Measurements from ENCODE around the gene UNG.

The UNG gene

GRCh38 chr12:109156036-109156435 lies 58.6 kb downstream of the UNG start:
- H3K79me2 ChIP-seq (ENCODE audit: insufficient read depth, low read length), result no peaks in the 10 kb centered on the region
- no peak overlapping the region for H2AFZ ChIP-seq (ENCODE audit: low read depth, low read length)
- peaks cover 16% of the 10 kb centered on the region for H3K27me3 ChIP-seq (ENCODE audit: insufficient read depth, low read length, poor library complexity)
- H3K4me2 ChIP-seq (ENCODE audit: insufficient read depth, low read length), result no peak overlapping the region
- no peak for ATAC-seq (ENCODE audit: insufficient read depth, low read depth)
- H3K4me3 ChIP-seq (ENCODE audit: low read depth in 1 of 2, low read length in 2 of 2), result no peak overlapping the region
- no peak for DNase-seq
- no peaks in the 10 kb centered on the region for H3K9me3 ChIP-seq (ENCODE audit: insufficient read depth, low read length, severe bottlenecking)
- no peak overlapping the region for H3K27ac ChIP-seq (ENCODE audit: low read length)
- H3K4me1 ChIP-seq (ENCODE audit: insufficient read depth, low read length), result no peaks in the 10 kb centered on the region
- no peaks in the 10 kb centered on the region for H3K36me3 ChIP-seq (ENCODE audit: insufficient read depth, low read length)
- no peaks in the 10 kb centered on the region for H4K20me1 ChIP-seq (ENCODE audit: insufficient read depth, low read length)
- H3K9ac ChIP-seq (ENCODE audit: low read depth, low read length), result no peak overlapping the region
- TF ChIP-seq CTCF (IDR thresholded peaks at IDR 0.05; ENCODE audit: borderline replicate concordance, extremely low read depth, low read length, poor library complexity, severe bottlenecking), result no peak
- no peak for TF ChIP-seq EZH2 (IDR thresholded peaks at IDR 0.05; ENCODE audit: borderline replicate concordance, low read depth, low read length, severe bottlenecking)

- H3K4me3 ChIP-seq (ENCODE audit: low read depth in 1 of 2, low read length in 2 of 2), result no peak overlapping the region
- no peak for DNase-seq
- H3K4me2 ChIP-seq (ENCODE audit: insufficient read depth, low read length), result no peak overlapping the region
- no peak overlapping the region for H2AFZ ChIP-seq (ENCODE audit: low read depth, low read length)
- H3K4me1 ChIP-seq (ENCODE audit: insufficient read depth, low read length), result no peaks in the 10 kb centered on the region
- no peaks in the 10 kb centered on the region for H4K20me1 ChIP-seq (ENCODE audit: insufficient read depth, low read length)
- no peaks in the 10 kb centered on the region for H3K36me3 ChIP-seq (ENCODE audit: insufficient read depth, low read length)
- H3K9ac ChIP-seq (ENCODE audit: low read depth, low read length), result no peak overlapping the region
- H3K79me2 ChIP-seq (ENCODE audit: insufficient read depth, low read length), result no peaks in the 10 kb centered on the region
- H3K27ac ChIP-seq (ENCODE audit: low read length), result no peak overlapping the region
- H3K9me3 ChIP-seq (ENCODE audit: insufficient read depth, low read length, severe bottlenecking), result no peaks in the 10 kb centered on the region
- peaks cover 16% of the 10 kb centered on the region for H3K27me3 ChIP-seq (ENCODE audit: insufficient read depth, low read length, poor library complexity)
- TF ChIP-seq EZH2 (IDR thresholded peaks at IDR 0.05; ENCODE audit: borderline replicate concordance, low read depth, low read length, severe bottlenecking) (no peak), CTCF (IDR thresholded peaks at IDR 0.05; ENCODE audit: borderline replicate concordance, extremely low read depth, low read length, poor library complexity, severe bottlenecking) (no peak)
- ATAC-seq (ENCODE audit: insufficient read depth, low read depth), result no peak
Observed at GRCh38 chr12:109156586-109156985, 59.2 kb downstream of the UNG start.

- Histone ChIP-seq H3K4me1 (ENCODE audit: insufficient read depth, low read length) (no peaks in the 10 kb centered on the region), H4K20me1 (ENCODE audit: insufficient read depth, low read length) (no peaks in the 10 kb centered on the region), H2AFZ (ENCODE audit: low read depth, low read length) (no peak overlapping the region), H3K36me3 (ENCODE audit: insufficient read depth, low read length) (no peaks in the 10 kb centered on the region), H3K27ac (ENCODE audit: low read length) (no peak overlapping the region), H3K9ac (ENCODE audit: low read depth, low read length) (no peak overlapping the region), H3K9me3 (ENCODE audit: insufficient read depth, low read length, severe bottlenecking) (no peaks in the 10 kb centered on the region), H3K27me3 (ENCODE audit: insufficient read depth, low read length, poor library complexity) (peaks cover 16% of the 10 kb centered on the region), H3K4me3 (ENCODE audit: low read depth in 1 of 2, low read length in 2 of 2) (no peak overlapping the region), H3K79me2 (ENCODE audit: insufficient read depth, low read length) (no peaks in the 10 kb centered on the region), H3K4me2 (ENCODE audit: insufficient read depth, low read length) (no peak overlapping the region)
- TF ChIP-seq EZH2 (IDR thresholded peaks at IDR 0.05; ENCODE audit: borderline replicate concordance, low read depth, low read length, severe bottlenecking) (no peak), CTCF (IDR thresholded peaks at IDR 0.05; ENCODE audit: borderline replicate concordance, extremely low read depth, low read length, poor library complexity, severe bottlenecking) (no peak)
- DNase-seq, result no peak
- ATAC-seq (ENCODE audit: insufficient read depth, low read depth), result no peak
Observed at GRCh38 chr12:109157986-109158385, 60.6 kb downstream of the UNG start.

GRCh38 chr12:109160433-109160832 lies 63.0 kb downstream of the UNG start:
- Histone ChIP-seq H3K9ac (ENCODE audit: low read depth, low read length) (no peak overlapping the region), H3K4me2 (ENCODE audit: insufficient read depth, low read length) (no peak overlapping the region), H3K27ac (ENCODE audit: low read length) (no peak overlapping the region), H3K9me3 (ENCODE audit: insufficient read depth, low read length, severe bottlenecking) (no peaks in the 10 kb centered on the region), H3K36me3 (ENCODE audit: insufficient read depth, low read length) (no peaks in the 10 kb centered on the region), H3K4me3 (ENCODE audit: low read depth in 1 of 2, low read length in 2 of 2) (no peak overlapping the region), H4K20me1 (ENCODE audit: insufficient read depth, low read length) (no peaks in the 10 kb centered on the region), H3K4me1 (ENCODE audit: insufficient read depth, low read length) (no peaks in the 10 kb centered on the region), H3K27me3 (ENCODE audit: insufficient read depth, low read length, poor library complexity) (peaks cover 7% of the 10 kb centered on the region), H2AFZ (ENCODE audit: low read depth, low read length) (no peak overlapping the region), H3K79me2 (ENCODE audit: insufficient read depth, low read length) (no peaks in the 10 kb centered on the region)
- DNase-seq (no peak), ATAC-seq (ENCODE audit: insufficient read depth, low read depth) (no peak)
- TF ChIP-seq EZH2 (IDR thresholded peaks at IDR 0.05; ENCODE audit: borderline replicate concordance, low read depth, low read length, severe bottlenecking), result no peak

Data from DND-41 (cell line).